Mucosa of rectum (tissue), 2 donors: ENCODE measurements around the gene RELA.
"Not testable (repeated sequence)": the region's sequence is repeated elsewhere in the genome, so short reads cannot be mapped to it uniquely, and the experiment has no call there.

Experiments used
- H3K27ac ChIP-seq, 2 donors: one replicate each; pipeline ENCODE4 v1.7.0; 2013; ENCODE audit warnings: inconsistent platforms in 2 of 2, low read depth in 2 of 2, low read length in 2 of 2
- H3K27me3 ChIP-seq, 2 donors: one replicate each; pipeline ENCODE4 v1.7.0; 2013; ENCODE audit warnings: low read length in 2 of 2; ENCODE audit not compliant: control insufficient read depth in 2 of 2, insufficient read depth in 2 of 2
- H3K36me3 ChIP-seq, 2 donors: one replicate each; pipeline ENCODE4 v1.7.0; 2013; ENCODE audit warnings: low read length in 2 of 2; ENCODE audit not compliant: control insufficient read depth in 2 of 2, insufficient read depth in 2 of 2
- H3K4me1 ChIP-seq, 2 donors: one replicate each; pipeline ENCODE4 v1.7.0; 2013; ENCODE audit warnings: low read length in 2 of 2, mild to moderate bottlenecking in 1 of 2; ENCODE audit not compliant: control insufficient read depth in 2 of 2, insufficient read depth in 2 of 2
- H3K4me3 ChIP-seq, 2 donors: one replicate each; pipeline ENCODE4 v1.7.0; 2013; ENCODE audit warnings: low read length in 2 of 2
- H3K9ac ChIP-seq, 2 donors: one replicate each; pipeline ENCODE4 v1.7.0; 2013; ENCODE audit warnings: low read length in 2 of 2, low read depth in 1 of 2, mild to moderate bottlenecking in 1 of 2
- H3K9me3 ChIP-seq, 2 donors: one replicate each; pipeline ENCODE4 v1.7.0; 2013; ENCODE audit warnings: low read length in 2 of 2; ENCODE audit not compliant: control insufficient read depth in 2 of 2
- donor health status: healthy.
- donor health status: Normal muscosa, but diverticular disease.

The RELA gene

GRCh38 chr11:65662799-65663638 lies at the start of gene RELA:
TSS of gene RELA (minus strand) at chr11:65662916. CDS start at chr11:65662832, 84 bp downstream.
- H3K4me3 ChIP-seq = peak within 1 kb of the TSS; percentile 86 to 95
- H3K9me3 ChIP-seq = no peaks in the 10 kb centered on the region
- peak within 1 kb of the TSS; percentile 93 to 96 for H3K27ac ChIP-seq
- peaks cover 14 to 17% of the 10 kb centered on the region in 2 donors for H3K4me1 ChIP-seq
- no peaks in the 10 kb centered on the region for H3K27me3 ChIP-seq
- H3K9ac ChIP-seq = peak within 1 kb of the TSS; percentile 95 to 99
- peaks cover 29 to 30% of the 10 kb centered on the region in 2 donors for H3K36me3 ChIP-seq

- Histone ChIP-seq H3K36me3 (peaks cover 29 to 34% of the 10 kb centered on the region in 2 donors), H3K27me3 (no peaks in the 10 kb centered on the region), H3K27ac (peak within 1 kb of the TSS; percentile 99 to 100), H3K4me3 (peak within 1 kb of the TSS; percentile 93 to 97), H3K9ac (peak within 1 kb of the TSS; percentile 87 to 95), H3K9me3 (no peaks in the 10 kb centered on the region), H3K4me1 (peaks cover 7 to 11% of the 10 kb centered on the region in 2 donors)
Observed at GRCh38 chr11:65711785-65712632, 49.3 kb upstream of the RELA start, which contains the start of gene KAT5. TSS of gene KAT5 (plus strand) at chr11:65712252. CDS start at chr11:65712268, 16 bp downstream.

- Histone ChIP-seq H3K27me3 (no peaks in the 10 kb centered on the region), H3K4me1 (peaks cover 7 to 14% of the 10 kb centered on the region in 2 donors), H3K4me3 (peak overlapping the region in 1 of 2 donors; percentile 4), H3K27ac (no peak overlapping the region), H3K36me3 (peaks cover 20 to 22% of the 10 kb centered on the region in 2 donors), H3K9me3 (no peaks in the 10 kb centered on the region), H3K9ac (no peak overlapping the region)
Observed at GRCh38 chr11:65710421-65710820, 47.7 kb upstream of the RELA start.

GRCh38 chr11:65709661-65710060 lies 46.9 kb upstream of the RELA start:
- Histone ChIP-seq H3K27me3 (no peaks in the 10 kb centered on the region), H3K4me3 (no peak overlapping the region), H3K36me3 (peaks cover 14 to 16% of the 10 kb centered on the region in 2 donors), H3K4me1 (peaks cover 7 to 14% of the 10 kb centered on the region in 2 donors), H3K27ac (no peak overlapping the region), H3K9ac (no peak overlapping the region), H3K9me3 (no peaks in the 10 kb centered on the region)

- Histone ChIP-seq H3K27ac (no peak overlapping the region), H3K9ac (no peak overlapping the region), H3K27me3 (no peaks in the 10 kb centered on the region), H3K36me3 (peaks cover 2 to 5% of the 10 kb centered on the region in 2 donors), H3K4me3 (no peak overlapping the region), H3K4me1 (peaks cover 7 to 14% of the 10 kb centered on the region in 2 donors), H3K9me3 (no peaks in the 10 kb centered on the region)
Observed at GRCh38 chr11:65708451-65708850, 45.7 kb upstream of the RELA start.

- not testable (repeated sequence) for H3K4me3 ChIP-seq, H3K36me3 ChIP-seq, H3K27me3 ChIP-seq, H3K4me1 ChIP-seq, H3K9me3 ChIP-seq, H3K27ac ChIP-seq, H3K9ac ChIP-seq
Observed at GRCh38 chr11:65707002-65707401, 44.3 kb upstream of the RELA start.

GRCh38 chr11:65706303-65706763 lies 43.6 kb upstream of the RELA start:
- not testable (repeated sequence) for H3K27ac ChIP-seq, H3K4me1 ChIP-seq, H3K36me3 ChIP-seq, H3K9ac ChIP-seq, H3K27me3 ChIP-seq, H3K9me3 ChIP-seq
- H3K4me3 ChIP-seq = peak overlapping the region; percentile 33 to 64

- Histone ChIP-seq H3K27me3 (no peaks in the 10 kb centered on the region), H3K4me1 (peaks cover 0 to 3% of the 10 kb centered on the region in 2 donors)
Observed at GRCh38 chr11:65703846-65704245, 41.1 kb upstream of the RELA start.

GRCh38 chr11:65701686-65702085 lies 39.0 kb upstream of the RELA start:
- Histone ChIP-seq H3K27ac (no peak overlapping the region), H3K4me3 (no peak overlapping the region), H3K9ac (no peak overlapping the region), H3K9me3 (no peaks in the 10 kb centered on the region), H3K4me1 (peaks cover 0 to 3% of the 10 kb centered on the region in 2 donors), H3K36me3 (no peaks in the 10 kb centered on the region), H3K27me3 (no peaks in the 10 kb centered on the region)

More at GRCh38 chr11:65703846-65704245, 41.1 kb upstream of the RELA start:
- Histone ChIP-seq H3K27ac (no peak overlapping the region), H3K4me3 (no peak overlapping the region), H3K9me3 (no peaks in the 10 kb centered on the region), H3K36me3 (no peaks in the 10 kb centered on the region), H3K9ac (no peak overlapping the region)

- Histone ChIP-seq H3K27me3 (no peaks in the 10 kb centered on the region), H3K27ac (no peak overlapping the region), H3K36me3 (no peaks in the 10 kb centered on the region), H3K9me3 (no peaks in the 10 kb centered on the region), H3K4me3 (no peak overlapping the region), H3K4me1 (peaks cover 3 to 4% of the 10 kb centered on the region in 2 donors), H3K9ac (no peak overlapping the region)
Observed at GRCh38 chr11:65700399-65700798, 37.7 kb upstream of the RELA start.
